KMS-11 (cell line): Measurements from ENCODE around the gene ADISSP.
A peak's percentile ranks its signal among the peaks of the same experiment; 100 is the strongest.

Experiments used
- H2AFZ ChIP-seq: fragments of 200-600 bp; sonication (generic); 2 replicates; pipeline ENCODE4 v1.6.1; 2016; ENCODE audit warnings: antibody characterized with exemption, mixed run types, low read depth
- H3K27ac ChIP-seq: fragments of 200-600 bp; sonication (generic); 2 replicates; pipeline ENCODE4 v1.6.1; 2016; ENCODE audit warnings: mild to moderate bottlenecking, mixed run types
- H3K27me3 ChIP-seq: fragments of 200-600 bp; sonication (generic); 2 replicates; pipeline ENCODE4 v1.6.1; 2017; ENCODE audit warnings: mild to moderate bottlenecking, low read depth, mixed run types, moderate library complexity; ENCODE audit not compliant: insufficient read depth
- H3K36me3 ChIP-seq: fragments of 200-600 bp; sonication (generic); 2 replicates; pipeline ENCODE4 v1.6.1; 2017; ENCODE audit warnings: mild to moderate bottlenecking, mixed run types; ENCODE audit not compliant: insufficient read depth
- H3K4me1 ChIP-seq: fragments of 200-600 bp; sonication (generic); 2 replicates; pipeline ENCODE4 v1.6.1; 2016; ENCODE audit warnings: mild to moderate bottlenecking, low read depth, mixed run types; ENCODE audit not compliant: poor library complexity, severe bottlenecking
- H3K4me2 ChIP-seq: fragments of 200-600 bp; sonication (generic); 2 replicates; pipeline ENCODE4 v1.7.0; 2016; ENCODE audit warnings: mild to moderate bottlenecking, mixed run types
- H3K4me3 ChIP-seq: fragments of 200-600 bp; sonication (generic); IDR thresholded peaks from 2 replicates; pipeline ENCODE4 v1.6.1; 2017; ENCODE audit warnings: low read depth, low read length, mixed read lengths; ENCODE audit not compliant: insufficient read depth
- H3K79me2 ChIP-seq: fragments of 200-600 bp; sonication (generic); 2 replicates; pipeline ENCODE4 v1.6.1; 2016; ENCODE audit warnings: low read depth, mixed run types; ENCODE audit not compliant: insufficient read depth
- H3K9ac ChIP-seq: fragments of 200-600 bp; sonication (generic); 2 replicates; pipeline ENCODE4 v1.6.1; 2016; ENCODE audit warnings: mild to moderate bottlenecking, mixed run types
- H4K20me1 ChIP-seq: fragments of 200-600 bp; sonication (generic); 2 replicates; pipeline ENCODE4 v1.6.1; 2016; ENCODE audit warnings: mild to moderate bottlenecking, mixed run types; ENCODE audit not compliant: insufficient read depth
- TF ChIP-seq, protein P1 (sequence below): fragments of 200-600 bp; sonication (generic); conservative IDR thresholded peaks from 2 replicates; pipeline ENCODE4 v1.6.1; 2017; ENCODE audit warnings: low read depth, mild to moderate bottlenecking, antibody characterized with exemption, low read length, moderate library complexity, mixed read lengths

The ADISSP gene

DNA sequence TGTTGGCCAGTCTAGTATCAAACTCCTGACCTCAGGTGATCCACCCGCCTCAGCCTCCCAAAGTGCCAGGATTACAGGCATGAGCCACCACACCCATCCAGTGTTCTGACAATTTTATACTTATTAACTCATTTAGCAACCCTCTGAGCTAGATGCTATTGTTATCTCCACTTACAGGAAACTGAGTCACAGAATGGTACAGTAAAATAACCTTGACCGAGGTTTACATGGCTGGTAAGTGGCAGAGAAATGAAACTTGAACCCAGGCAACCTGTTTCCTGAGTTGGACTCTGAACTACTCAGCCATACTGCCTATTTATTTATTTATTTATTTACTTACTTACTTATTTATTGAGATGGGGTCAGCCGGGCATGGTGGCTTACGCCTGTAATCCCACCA lies 48.5 kb downstream of the ADISSP start:
- Histone ChIP-seq H4K20me1 (no peaks in the 10 kb centered on the region), H3K4me3 (no peak overlapping the region), H3K79me2 (no peaks in the 10 kb centered on the region), H2AFZ (no peak overlapping the region), H3K4me1 (peaks cover 7% of the 10 kb centered on the region), H3K27me3 (no peaks in the 10 kb centered on the region), H3K27ac (no peak overlapping the region), H3K9ac (no peak overlapping the region), H3K4me2 (no peak overlapping the region), H3K36me3 (no peaks in the 10 kb centered on the region)
- TF ChIP-seq, protein P1, sequence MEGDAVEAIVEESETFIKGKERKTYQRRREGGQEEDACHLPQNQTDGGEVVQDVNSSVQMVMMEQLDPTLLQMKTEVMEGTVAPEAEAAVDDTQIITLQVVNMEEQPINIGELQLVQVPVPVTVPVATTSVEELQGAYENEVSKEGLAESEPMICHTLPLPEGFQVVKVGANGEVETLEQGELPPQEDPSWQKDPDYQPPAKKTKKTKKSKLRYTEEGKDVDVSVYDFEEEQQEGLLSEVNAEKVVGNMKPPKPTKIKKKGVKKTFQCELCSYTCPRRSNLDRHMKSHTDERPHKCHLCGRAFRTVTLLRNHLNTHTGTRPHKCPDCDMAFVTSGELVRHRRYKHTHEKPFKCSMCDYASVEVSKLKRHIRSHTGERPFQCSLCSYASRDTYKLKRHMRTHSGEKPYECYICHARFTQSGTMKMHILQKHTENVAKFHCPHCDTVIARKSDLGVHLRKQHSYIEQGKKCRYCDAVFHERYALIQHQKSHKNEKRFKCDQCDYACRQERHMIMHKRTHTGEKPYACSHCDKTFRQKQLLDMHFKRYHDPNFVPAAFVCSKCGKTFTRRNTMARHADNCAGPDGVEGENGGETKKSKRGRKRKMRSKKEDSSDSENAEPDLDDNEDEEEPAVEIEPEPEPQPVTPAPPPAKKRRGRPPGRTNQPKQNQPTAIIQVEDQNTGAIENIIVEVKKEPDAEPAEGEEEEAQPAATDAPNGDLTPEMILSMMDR = no peak

DNA sequence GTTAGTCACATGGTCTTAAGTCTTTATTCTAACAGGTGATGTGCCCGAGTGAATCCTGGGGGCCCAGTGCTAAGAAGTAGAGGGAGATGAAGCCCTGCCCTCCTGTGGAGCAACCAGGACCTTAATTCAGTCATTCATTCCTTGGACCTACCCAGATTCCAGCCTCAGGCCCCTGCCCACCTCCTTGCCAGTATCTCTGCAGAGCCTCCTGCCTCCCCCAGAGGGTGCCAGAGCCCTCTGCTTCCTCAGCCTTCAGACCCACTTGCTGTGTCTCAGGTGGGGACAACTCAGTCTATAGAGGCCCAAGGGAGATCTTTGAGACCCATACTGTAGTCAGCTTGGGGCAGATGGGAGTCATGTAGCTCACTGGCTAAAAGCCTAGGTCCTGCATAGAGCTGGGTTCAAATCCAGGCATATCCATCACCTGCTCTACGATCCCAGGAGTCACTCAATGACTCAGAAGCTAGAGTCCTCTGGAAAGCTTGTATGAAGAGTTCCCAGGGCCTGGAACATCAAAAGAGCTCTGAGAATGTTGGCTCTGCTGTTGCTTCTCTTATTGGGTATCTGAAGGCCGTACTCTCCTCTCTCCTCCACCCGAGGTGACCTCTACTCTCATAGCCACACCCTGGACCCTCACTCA lies 51.2 kb downstream of the ADISSP start:
- no peak overlapping the region for H3K4me2 ChIP-seq
- no peak overlapping the region for H3K27ac ChIP-seq
- H3K36me3 ChIP-seq = no peaks in the 10 kb centered on the region
- H2AFZ ChIP-seq = no peak overlapping the region
- H3K4me3 ChIP-seq = no peak overlapping the region
- H3K27me3 ChIP-seq = no peaks in the 10 kb centered on the region
- TF ChIP-seq, protein P1 = peak; percentile 55
- peaks cover 7% of the 10 kb centered on the region for H3K4me1 ChIP-seq
- H3K9ac ChIP-seq = no peak overlapping the region
- no peaks in the 10 kb centered on the region for H4K20me1 ChIP-seq
- H3K79me2 ChIP-seq = no peaks in the 10 kb centered on the region

DNA sequence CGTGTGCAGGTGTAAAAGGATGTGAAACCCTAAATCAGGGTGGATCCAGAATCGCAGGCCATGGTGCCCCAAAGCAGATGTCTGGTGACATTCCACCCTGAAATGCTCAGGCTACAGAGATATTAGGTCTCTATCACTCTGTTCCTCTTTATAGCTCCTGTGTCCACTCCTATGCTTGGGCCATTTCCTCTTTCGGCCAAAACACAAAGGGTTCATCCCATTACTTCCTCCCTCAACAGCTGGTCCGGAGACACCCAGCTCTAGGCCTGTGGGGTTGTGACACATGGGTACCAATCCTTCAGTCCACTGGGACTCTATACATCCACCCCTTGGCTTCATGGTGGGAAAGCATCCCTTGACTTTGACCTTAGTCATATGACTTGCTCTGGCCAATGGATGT lies 53.5 kb downstream of the ADISSP start:
- no peak overlapping the region for H3K9ac ChIP-seq
- no peak overlapping the region for H3K27ac ChIP-seq
- no peaks in the 10 kb centered on the region for H3K4me1 ChIP-seq
- TF ChIP-seq, protein P1 = no peak
- no peak overlapping the region for H3K4me2 ChIP-seq
- H2AFZ ChIP-seq = no peak overlapping the region
- no peak overlapping the region for H3K4me3 ChIP-seq
- no peaks in the 10 kb centered on the region for H3K27me3 ChIP-seq
- no peaks in the 10 kb centered on the region for H4K20me1 ChIP-seq
- no peaks in the 10 kb centered on the region for H3K79me2 ChIP-seq
- no peaks in the 10 kb centered on the region for H3K36me3 ChIP-seq

DNA sequence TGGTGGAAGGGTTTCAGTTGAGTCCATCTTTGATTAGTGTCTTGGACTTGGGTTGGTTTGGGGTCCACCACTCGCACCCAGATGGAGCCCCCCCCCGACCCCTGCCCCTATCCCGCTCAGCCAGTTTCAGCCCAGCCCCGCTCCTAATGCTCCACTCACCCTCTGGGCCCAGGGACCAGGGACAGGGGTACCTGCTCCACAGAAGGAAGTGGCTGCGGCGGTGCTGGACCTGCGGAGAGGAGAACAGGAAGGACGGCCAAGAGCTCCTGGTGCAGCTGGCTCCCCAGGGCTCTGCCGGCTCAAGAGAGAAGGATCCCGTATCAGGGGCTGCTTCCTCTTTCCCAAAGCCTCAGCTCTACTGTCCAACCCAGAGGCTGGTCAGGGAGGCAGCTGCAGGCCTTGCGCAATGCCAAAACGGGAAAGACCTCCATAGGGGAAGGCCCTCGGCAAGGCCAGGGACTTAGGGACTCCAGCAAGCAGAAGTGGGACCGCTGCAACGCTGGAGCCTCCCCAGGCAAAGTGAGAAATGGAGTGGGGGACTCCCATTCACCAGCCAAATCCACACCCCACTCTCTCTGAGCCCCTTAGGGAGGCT lies 55.2 kb downstream of the ADISSP start, which contains the start of gene SIGLEC1:
Gene SIGLEC1 (minus strand): TSS at position 322 of the 595 bp plus-strand sequence. CDS start 5,472 bp downstream, outside the sequence.
- TF ChIP-seq, protein P1 = no peak
- Histone ChIP-seq H3K27ac (no peak within 1 kb of the TSS), H3K36me3 (no peaks in the 10 kb centered on the region), H3K4me2 (no peak within 1 kb of the TSS), H3K9ac (no peak within 1 kb of the TSS), H2AFZ (no peak within 1 kb of the TSS), H3K4me3 (no peak within 1 kb of the TSS), H4K20me1 (no peaks in the 10 kb centered on the region), H3K4me1 (no peaks in the 10 kb centered on the region), H3K27me3 (no peaks in the 10 kb centered on the region), H3K79me2 (no peaks in the 10 kb centered on the region)
